ENCODE measurements around the gene SULT1A2. TPM values are rescaled to one million over a fixed set of nuclear protein-coding genes. Genes with fewer than 3 reads are reported as not detected.

Gene SULT1A2
- polyA plus RNA-seq, 1 donor (not counting 4 experiments of a cell fraction or from before 2014, with no cell fraction given): not detected

DNA sequence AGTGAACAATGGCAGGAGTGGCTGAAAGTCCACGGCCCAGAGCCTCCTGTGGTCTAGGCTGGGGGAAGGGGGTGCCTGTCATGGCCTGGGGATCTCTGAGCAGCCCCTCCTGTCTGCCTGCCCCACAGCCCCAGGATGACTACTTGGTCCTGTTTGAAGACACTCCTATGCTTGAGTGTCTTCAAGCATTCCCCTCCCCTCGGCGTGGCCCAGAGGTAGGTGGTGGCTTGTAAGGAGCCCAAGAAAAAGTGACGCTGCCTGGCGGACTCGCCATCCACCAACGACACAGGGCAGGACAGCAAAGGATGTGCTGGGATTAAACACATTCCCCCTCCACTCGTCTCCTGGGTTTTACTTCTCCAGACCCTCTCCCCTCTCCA is 7.3 kb upstream of the SULT1A2 start:
- Histone ChIP-seq H3K9me1 (ENCODE audit: control insufficient read depth, extremely low read depth, insufficient read depth, low read length) (no peaks in the 10 kb centered on the region), H3K4me3 (ENCODE audit: control insufficient read depth in 2 of 3, extremely low read depth in 1 of 3, insufficient read depth in 2 of 3, low read depth in 1 of 3, low read length in 3 of 3) (no peak overlapping the region), H3K36me3 (ENCODE audit: control insufficient read depth in 2 of 2, extremely low read depth in 1 of 2, insufficient read depth in 2 of 2, low read length in 2 of 2) (no peaks in the 10 kb centered on the region), H3K4me1 (ENCODE audit: control insufficient read depth, extremely low read depth, insufficient read depth, low read length) (no peaks in the 10 kb centered on the region), H4K20me1 (ENCODE audit: control insufficient read depth, extremely low read depth, insufficient read depth, low read length) (no peaks in the 10 kb centered on the region), H3K27me3 (ENCODE audit: control insufficient read depth, extremely low read depth, insufficient read depth, low read length) (no peaks in the 10 kb centered on the region), H3K9ac (ENCODE audit: control insufficient read depth, extremely low read depth, insufficient read depth, low read length) (no peak overlapping the region), H3K4me2 (ENCODE audit: control insufficient read depth, extremely low read depth, insufficient read depth, low read depth, low read length) (no peak overlapping the region), H3K9me3 (ENCODE audit: control insufficient read depth, low read depth, low read length) (no peaks in the 10 kb centered on the region), H2AFZ (ENCODE audit: control insufficient read depth, low read length) (no peak overlapping the region), H3K27ac (ENCODE audit: control insufficient read depth, insufficient read depth, low read length) (no peak overlapping the region), H3K79me2 (ENCODE audit: control insufficient read depth, insufficient read depth, low read length) (no peaks in the 10 kb centered on the region)
- no peak for DNase-seq (ENCODE audit: low read depth, low spot score)
- FAIRE-seq: no peak
- no peak for TF ChIP-seq EZH2 (IDR thresholded peaks at IDR 0.05; ENCODE audit: low read length)
- TF ChIP-seq, protein P1, sequence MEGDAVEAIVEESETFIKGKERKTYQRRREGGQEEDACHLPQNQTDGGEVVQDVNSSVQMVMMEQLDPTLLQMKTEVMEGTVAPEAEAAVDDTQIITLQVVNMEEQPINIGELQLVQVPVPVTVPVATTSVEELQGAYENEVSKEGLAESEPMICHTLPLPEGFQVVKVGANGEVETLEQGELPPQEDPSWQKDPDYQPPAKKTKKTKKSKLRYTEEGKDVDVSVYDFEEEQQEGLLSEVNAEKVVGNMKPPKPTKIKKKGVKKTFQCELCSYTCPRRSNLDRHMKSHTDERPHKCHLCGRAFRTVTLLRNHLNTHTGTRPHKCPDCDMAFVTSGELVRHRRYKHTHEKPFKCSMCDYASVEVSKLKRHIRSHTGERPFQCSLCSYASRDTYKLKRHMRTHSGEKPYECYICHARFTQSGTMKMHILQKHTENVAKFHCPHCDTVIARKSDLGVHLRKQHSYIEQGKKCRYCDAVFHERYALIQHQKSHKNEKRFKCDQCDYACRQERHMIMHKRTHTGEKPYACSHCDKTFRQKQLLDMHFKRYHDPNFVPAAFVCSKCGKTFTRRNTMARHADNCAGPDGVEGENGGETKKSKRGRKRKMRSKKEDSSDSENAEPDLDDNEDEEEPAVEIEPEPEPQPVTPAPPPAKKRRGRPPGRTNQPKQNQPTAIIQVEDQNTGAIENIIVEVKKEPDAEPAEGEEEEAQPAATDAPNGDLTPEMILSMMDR (optimal IDR thresholded peaks at IDR 0.05 in 1 of 3, IDR thresholded peaks at IDR 0.05 in 1 of 3, conservative IDR thresholded peaks at IDR 0.05 in 1 of 3; ENCODE audit: extremely low read depth in 1 of 3, insufficient read depth in 2 of 3, low read length in 3 of 3): no peak
- dilution Hi-C loops (cut with MboI; ENCODE audit: extremely low pct_ligation_motif_present, low sequenced_read_pairs): no loop called here

DNA sequence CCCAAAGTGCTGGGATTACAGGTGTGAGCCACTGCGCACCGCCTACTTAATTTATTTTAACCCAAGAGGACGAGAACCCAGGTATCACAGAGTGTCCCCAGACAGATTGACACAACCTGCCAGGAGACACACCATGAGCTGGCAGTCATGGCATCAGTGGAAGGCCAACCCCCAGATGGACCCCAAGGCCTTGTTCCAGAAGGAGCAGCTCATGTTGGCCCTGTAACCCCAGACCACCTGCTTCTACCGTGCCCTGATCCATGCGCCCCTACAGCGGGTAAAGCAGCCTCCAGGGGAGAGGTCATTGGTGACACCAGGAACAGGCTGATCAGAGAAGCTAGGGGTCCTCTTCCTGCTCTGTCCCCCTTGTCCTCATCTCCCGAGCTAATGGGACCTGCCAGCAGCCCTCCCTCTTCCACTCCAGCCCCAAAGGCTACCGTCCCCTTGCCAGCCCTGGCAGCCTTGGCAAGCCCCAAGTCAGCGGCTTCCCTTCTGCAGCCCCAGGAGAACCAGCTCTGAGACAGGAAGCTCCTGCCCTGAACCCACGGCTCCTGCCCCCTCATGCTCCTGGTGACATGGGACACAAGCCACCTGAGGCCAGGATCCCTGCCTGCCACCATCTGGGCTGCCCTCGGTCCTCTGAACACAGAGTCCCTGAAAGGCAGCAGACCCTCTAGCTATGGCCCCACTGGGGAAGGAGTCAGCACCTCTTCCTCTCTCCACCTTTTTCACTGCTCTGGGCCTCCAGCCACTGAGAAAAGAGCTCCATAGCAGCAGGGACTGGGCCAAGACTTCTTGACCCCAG is 6.7 kb upstream of the SULT1A2 start:
- Histone ChIP-seq H3K79me2 (ENCODE audit: control insufficient read depth, insufficient read depth, low read length) (no peaks in the 10 kb centered on the region), H3K27me3 (ENCODE audit: control insufficient read depth, extremely low read depth, insufficient read depth, low read length) (no peaks in the 10 kb centered on the region), H3K4me3 (ENCODE audit: control insufficient read depth in 2 of 3, extremely low read depth in 1 of 3, insufficient read depth in 2 of 3, low read depth in 1 of 3, low read length in 3 of 3) (no peak overlapping the region), H3K4me2 (ENCODE audit: control insufficient read depth, extremely low read depth, insufficient read depth, low read depth, low read length) (no peak overlapping the region), H3K9ac (ENCODE audit: control insufficient read depth, extremely low read depth, insufficient read depth, low read length) (no peak overlapping the region), H3K9me3 (ENCODE audit: control insufficient read depth, low read depth, low read length) (no peaks in the 10 kb centered on the region), H2AFZ (ENCODE audit: control insufficient read depth, low read length) (no peak overlapping the region), H3K9me1 (ENCODE audit: control insufficient read depth, extremely low read depth, insufficient read depth, low read length) (no peaks in the 10 kb centered on the region), H3K4me1 (ENCODE audit: control insufficient read depth, extremely low read depth, insufficient read depth, low read length) (no peaks in the 10 kb centered on the region), H3K27ac (ENCODE audit: control insufficient read depth, insufficient read depth, low read length) (no peak overlapping the region), H4K20me1 (ENCODE audit: control insufficient read depth, extremely low read depth, insufficient read depth, low read length) (no peaks in the 10 kb centered on the region), H3K36me3 (ENCODE audit: control insufficient read depth in 2 of 2, extremely low read depth in 1 of 2, insufficient read depth in 2 of 2, low read length in 2 of 2) (no peaks in the 10 kb centered on the region)
- DNase-seq (ENCODE audit: low read depth, low spot score) (no peak), FAIRE-seq (no peak)
- dilution Hi-C loops (cut with MboI; ENCODE audit: extremely low pct_ligation_motif_present, low sequenced_read_pairs): no loop called here
- TF ChIP-seq, protein P1 (optimal IDR thresholded peaks at IDR 0.05 in 1 of 3, IDR thresholded peaks at IDR 0.05 in 1 of 3, conservative IDR thresholded peaks at IDR 0.05 in 1 of 3; ENCODE audit: extremely low read depth in 1 of 3, insufficient read depth in 2 of 3, low read length in 3 of 3): no peak
- TF ChIP-seq EZH2 (IDR thresholded peaks at IDR 0.05; ENCODE audit: low read length): no peak

Measured in keratinocyte (primary cell).